SH-SY5Y (cell line): Measurements from ENCODE around the gene SLC22A3.

ENCODE experiments used
- GATA2 ChIP-seq: IDR thresholded peaks from 2 replicates; pipeline ENCODE4 v1.6.1; 2011; ENCODE audit warnings: mild to moderate bottlenecking, low read depth, low read length
- GATA3 ChIP-seq: IDR thresholded peaks from 2 replicates; pipeline ENCODE4 v1.6.1; 2011; ENCODE audit warnings: low read depth, mild to moderate bottlenecking, low read length, moderate library complexity

- TF ChIP-seq GATA3 (no peak), GATA2 (no peak)
These were observed 89.0 kb downstream of the SLC22A3 start for GRCh38 chr6:160437154-160437553.
